Measurements from ENCODE around the gene CEP135. TPM values are rescaled to one million over a fixed set of nuclear protein-coding genes. Genes with fewer than 3 reads are reported as not detected.
"Not testable (repeated sequence)": the region's sequence is repeated elsewhere in the genome, so short reads cannot be mapped to it uniquely, and the experiment has no call there.

Gene CEP135
- total RNA-seq, 1 experiment from 2014 or later = 8.0 TPM

DNA sequence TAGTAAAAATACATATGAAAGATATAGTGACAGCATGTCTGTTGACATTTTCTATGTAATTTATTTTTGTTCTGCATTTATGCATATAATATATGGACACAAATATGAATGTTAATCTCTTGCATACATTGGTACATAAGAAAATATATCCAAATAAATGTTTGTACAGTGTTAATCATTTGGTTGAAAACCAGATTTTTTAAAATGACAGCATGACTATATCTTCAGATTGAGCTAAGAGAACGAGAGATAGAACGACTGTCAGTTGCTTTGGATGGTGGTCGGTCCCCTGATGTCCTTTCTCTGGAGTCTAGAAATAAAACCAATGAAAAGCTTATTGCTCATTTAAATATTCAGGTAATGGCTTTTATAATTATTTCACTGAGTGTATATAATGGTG lies 15.3 kb downstream of the CEP135 start:
- no TSS peak for BruUV-seq (replicated peaks)
- no peaks in the 10 kb centered on the region for H3K36me3 Mint-ChIP-seq (ENCODE audit: insufficient read depth, unreplicated experiment)
- intact Hi-C loops (cut with micrococcal nuclease; ENCODE audit: unreplicated experiment) = no loop called here
- no peak overlapping the region for H3K4me3 Mint-ChIP-seq (ENCODE audit: low read depth, unreplicated experiment)
- CTCF ChIA-PET = no interaction called here
- H3K4me1 Mint-ChIP-seq (ENCODE audit: low read depth, unreplicated experiment) = no peaks in the 10 kb centered on the region
- H3K9me3 Mint-ChIP-seq (ENCODE audit: low read depth, unreplicated experiment) = no peaks in the 10 kb centered on the region
- DNase-seq = no peak
- H3K27ac Mint-ChIP-seq (ENCODE audit: unreplicated experiment) = no peak overlapping the region
- H3K27me3 Mint-ChIP-seq (ENCODE audit: unreplicated experiment) = no peaks in the 10 kb centered on the region
- TF ChIP-seq, protein P1, sequence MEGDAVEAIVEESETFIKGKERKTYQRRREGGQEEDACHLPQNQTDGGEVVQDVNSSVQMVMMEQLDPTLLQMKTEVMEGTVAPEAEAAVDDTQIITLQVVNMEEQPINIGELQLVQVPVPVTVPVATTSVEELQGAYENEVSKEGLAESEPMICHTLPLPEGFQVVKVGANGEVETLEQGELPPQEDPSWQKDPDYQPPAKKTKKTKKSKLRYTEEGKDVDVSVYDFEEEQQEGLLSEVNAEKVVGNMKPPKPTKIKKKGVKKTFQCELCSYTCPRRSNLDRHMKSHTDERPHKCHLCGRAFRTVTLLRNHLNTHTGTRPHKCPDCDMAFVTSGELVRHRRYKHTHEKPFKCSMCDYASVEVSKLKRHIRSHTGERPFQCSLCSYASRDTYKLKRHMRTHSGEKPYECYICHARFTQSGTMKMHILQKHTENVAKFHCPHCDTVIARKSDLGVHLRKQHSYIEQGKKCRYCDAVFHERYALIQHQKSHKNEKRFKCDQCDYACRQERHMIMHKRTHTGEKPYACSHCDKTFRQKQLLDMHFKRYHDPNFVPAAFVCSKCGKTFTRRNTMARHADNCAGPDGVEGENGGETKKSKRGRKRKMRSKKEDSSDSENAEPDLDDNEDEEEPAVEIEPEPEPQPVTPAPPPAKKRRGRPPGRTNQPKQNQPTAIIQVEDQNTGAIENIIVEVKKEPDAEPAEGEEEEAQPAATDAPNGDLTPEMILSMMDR (IDR thresholded peaks at IDR 0.05; ENCODE audit: unreplicated experiment) = no peak

DNA sequence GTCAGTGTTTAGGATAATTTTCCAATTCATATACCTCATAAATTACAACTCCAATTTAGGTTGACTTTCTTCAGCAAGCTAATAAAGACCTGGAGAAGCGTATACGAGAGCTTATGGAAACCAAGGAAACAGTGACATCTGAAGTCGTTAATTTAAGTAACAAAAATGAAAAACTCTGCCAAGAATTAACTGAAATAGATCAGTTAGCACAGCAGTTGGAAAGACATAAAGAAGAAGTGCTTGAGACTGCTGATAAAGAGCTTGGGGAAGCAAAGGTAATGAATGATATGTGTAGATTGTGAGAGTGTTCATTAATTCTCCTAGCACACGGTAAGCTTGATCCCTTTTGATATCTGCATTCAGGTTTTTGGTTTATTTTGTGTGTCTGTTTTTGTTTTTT lies 16.8 kb downstream of the CEP135 start:
- BruUV-seq (replicated peaks) = no TSS peak
- H3K36me3 Mint-ChIP-seq (ENCODE audit: insufficient read depth, unreplicated experiment) = no peaks in the 10 kb centered on the region
- H3K9me3 Mint-ChIP-seq (ENCODE audit: low read depth, unreplicated experiment) = no peaks in the 10 kb centered on the region
- intact Hi-C loops (cut with micrococcal nuclease; ENCODE audit: unreplicated experiment) = no loop called here
- no peaks in the 10 kb centered on the region for H3K27me3 Mint-ChIP-seq (ENCODE audit: unreplicated experiment)
- TF ChIP-seq, protein P1 (IDR thresholded peaks at IDR 0.05; ENCODE audit: unreplicated experiment) = no peak
- no peaks in the 10 kb centered on the region for H3K4me1 Mint-ChIP-seq (ENCODE audit: low read depth, unreplicated experiment)
- H3K4me3 Mint-ChIP-seq (ENCODE audit: low read depth, unreplicated experiment) = no peak overlapping the region
- no peak for DNase-seq
- H3K27ac Mint-ChIP-seq (ENCODE audit: unreplicated experiment) = no peak overlapping the region
- CTCF ChIA-PET = no interaction called here

DNA sequence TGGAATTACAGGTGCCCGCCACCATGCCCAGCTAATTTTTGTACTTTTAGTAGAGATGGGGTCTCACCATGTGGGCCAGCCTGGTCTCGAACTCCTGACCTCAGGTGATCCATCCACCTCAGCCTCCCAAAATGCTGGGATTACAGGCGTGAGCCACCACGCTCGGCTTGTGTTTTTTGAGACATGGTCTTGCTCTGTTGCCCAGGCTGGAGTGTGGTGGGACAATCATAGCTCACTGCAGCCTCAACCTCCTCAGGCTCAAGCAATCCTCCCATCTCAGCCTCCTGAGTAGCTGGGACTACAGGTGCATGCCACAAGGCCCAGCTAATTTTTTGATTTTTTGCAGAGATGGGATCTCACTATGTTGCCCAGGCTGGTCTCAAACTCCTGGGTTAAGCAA lies 17.6 kb downstream of the CEP135 start:
- H3K4me3 Mint-ChIP-seq (ENCODE audit: low read depth, unreplicated experiment); DNase-seq; H3K4me1 Mint-ChIP-seq (ENCODE audit: low read depth, unreplicated experiment); BruUV-seq (replicated peaks); intact Hi-C loops (cut with micrococcal nuclease; ENCODE audit: unreplicated experiment); CTCF ChIA-PET; H3K9me3 Mint-ChIP-seq (ENCODE audit: low read depth, unreplicated experiment); H3K36me3 Mint-ChIP-seq (ENCODE audit: insufficient read depth, unreplicated experiment); H3K27me3 Mint-ChIP-seq (ENCODE audit: unreplicated experiment); H3K27ac Mint-ChIP-seq (ENCODE audit: unreplicated experiment): not testable (repeated sequence)

DNA sequence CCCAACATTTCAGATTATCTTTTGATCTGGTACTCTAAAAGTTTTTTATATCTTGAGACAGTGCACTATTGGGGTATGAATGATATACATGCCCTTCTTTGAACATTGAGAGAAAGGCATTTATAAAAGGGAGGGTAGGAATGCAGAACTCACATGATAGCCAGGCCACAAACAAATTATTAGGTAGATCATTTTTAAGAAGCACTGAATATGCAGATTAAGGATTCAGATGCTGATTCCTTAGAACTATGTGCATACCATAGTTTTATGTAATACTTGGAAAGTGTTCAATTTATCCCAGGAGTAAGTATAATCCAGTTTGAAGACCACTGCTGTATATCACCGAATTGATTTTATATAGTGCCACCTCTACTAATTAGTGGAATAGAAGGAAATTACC lies 18.6 kb downstream of the CEP135 start:
- Mint-ChIP-seq H3K27me3 (ENCODE audit: unreplicated experiment) (no peaks in the 10 kb centered on the region), H3K4me1 (ENCODE audit: low read depth, unreplicated experiment) (no peaks in the 10 kb centered on the region), H3K9me3 (ENCODE audit: low read depth, unreplicated experiment) (no peaks in the 10 kb centered on the region), H3K4me3 (ENCODE audit: low read depth, unreplicated experiment) (no peak overlapping the region), H3K27ac (ENCODE audit: unreplicated experiment) (no peak overlapping the region), H3K36me3 (ENCODE audit: insufficient read depth, unreplicated experiment) (no peaks in the 10 kb centered on the region)
- DNase-seq = no peak
- intact Hi-C loops (cut with micrococcal nuclease; ENCODE audit: unreplicated experiment) = no loop called here
- no TSS peak for BruUV-seq (replicated peaks)
- TF ChIP-seq, protein P1 (IDR thresholded peaks at IDR 0.05; ENCODE audit: unreplicated experiment) = no peak
- CTCF ChIA-PET = no interaction called here

DNA sequence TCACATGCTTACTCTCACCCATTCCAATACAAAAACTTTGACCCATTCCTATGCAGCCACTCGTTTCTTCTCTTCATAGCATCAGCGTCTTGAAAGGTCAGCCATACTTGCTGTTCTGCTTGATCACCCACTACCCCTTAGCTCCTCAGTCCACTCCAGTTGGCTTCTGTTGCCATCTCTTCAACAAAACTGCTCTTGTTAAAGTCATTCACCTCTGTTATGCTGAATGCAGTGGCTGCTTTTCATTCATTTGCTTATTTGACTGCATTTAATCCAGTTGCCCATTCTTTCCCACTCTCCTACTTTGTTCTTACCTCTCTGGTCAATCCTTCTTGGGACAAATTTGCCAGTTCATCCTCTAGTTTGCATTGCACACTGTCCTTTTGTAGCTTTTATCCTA lies 24.9 kb downstream of the CEP135 start:
- no peak overlapping the region for H3K27ac Mint-ChIP-seq (ENCODE audit: unreplicated experiment)
- no peaks in the 10 kb centered on the region for H3K36me3 Mint-ChIP-seq (ENCODE audit: insufficient read depth, unreplicated experiment)
- intact Hi-C loops (cut with micrococcal nuclease; ENCODE audit: unreplicated experiment) = no loop called here
- no peaks in the 10 kb centered on the region for H3K27me3 Mint-ChIP-seq (ENCODE audit: unreplicated experiment)
- BruUV-seq (replicated peaks) = no TSS peak
- no peak for DNase-seq
- no peak overlapping the region for H3K4me3 Mint-ChIP-seq (ENCODE audit: low read depth, unreplicated experiment)
- TF ChIP-seq, protein P1 (IDR thresholded peaks at IDR 0.05; ENCODE audit: unreplicated experiment) = no peak
- H3K4me1 Mint-ChIP-seq (ENCODE audit: low read depth, unreplicated experiment) = no peaks in the 10 kb centered on the region
- H3K9me3 Mint-ChIP-seq (ENCODE audit: low read depth, unreplicated experiment) = no peaks in the 10 kb centered on the region
- CTCF ChIA-PET = no interaction called here
